H1 (cell line): ENCODE results near the gene PSMD7. TPM values are rescaled to one million over a fixed set of nuclear protein-coding genes. Genes with fewer than 3 reads are reported as not detected.

ENCODE experiments used
- HDAC2 ChIP-seq, 2 experiments: fragments of 300-600 bp in 1 of 2; sonication (generic) in 1 of 2; IDR thresholded peaks; 2 replicates each; pipeline ENCODE4 v1.6.1; 2011 to 2012; ENCODE audit warnings: low read depth in 2 of 2, low read length in 2 of 2, mild to moderate bottlenecking in 2 of 2, moderate library complexity in 2 of 2, borderline replicate concordance in 1 of 2, inconsistent platforms in 1 of 2
- polyA plus RNA-seq, 7 experiments: library from polyadenylated mRNA; depleted of rRNA in 3 of 7; stranded (reverse) in 5 of 7; unstranded in 2 of 7; fragments of >200 nt in 5 of 7; fragments of 200-250 nt in 2 of 7; gene quantifications; 1 replicate in 5 of 7; 2 replicates in 1 of 7; 4 replicates in 1 of 7; pipeline versions ENCODE4 v1.2.1 to v1.2.3, GENCODE V29; 2011 to 2013; ENCODE audit warnings: missing spikeins in 2 of 7, mixed read lengths in 2 of 7
- total RNA-seq: library from RNA; stranded (reverse); fragmentation: NEBNext Ultra II Directional; extraction: Animal tissue kit (Norgen Biotek cat#: 25700); gene quantifications from 2 replicates; pipeline ENCODE4 v1.2.1, GENCODE V29; 2021

The PSMD7 gene
- total and polyA plus RNA-seq, 2 of the 8 experiments (the other 6 are each of a cell fraction or from before 2014, with no cell fraction given): 91.1 to 148 TPM

DNA sequence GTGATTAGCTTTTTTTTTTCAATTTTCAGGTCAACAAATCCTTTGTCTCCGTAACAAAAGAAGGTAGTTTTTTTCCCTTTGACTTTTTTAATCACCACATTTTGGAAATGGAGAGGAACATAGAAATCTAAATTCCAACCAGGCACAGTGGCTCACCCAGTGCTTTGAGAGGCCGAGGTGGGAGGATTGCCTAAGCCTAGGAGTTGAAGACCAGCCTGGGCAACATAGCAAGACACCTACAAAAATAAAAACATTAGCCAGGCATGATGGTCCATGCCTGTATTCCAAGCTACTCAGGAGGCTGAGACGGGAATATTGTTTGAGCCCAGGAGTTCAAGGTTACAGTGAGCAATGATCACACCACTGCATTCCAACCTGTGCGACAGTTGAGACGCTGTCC lies 5.7 kb downstream of the PSMD7 start (continued):
- TF ChIP-seq HDAC2 (IDR thresholded peaks at IDR 0.05; ENCODE audit: borderline replicate concordance in 1 of 2, low read depth in 2 of 2, low read length in 2 of 2): no peak
